Osteoblast (primary cell): ENCODE measurements around the gene ADAMTS20. TPM values are rescaled to one million over a fixed set of nuclear protein-coding genes. Genes with fewer than 3 reads are reported as not detected.
"Not testable (repeated sequence)": the region's sequence is repeated elsewhere in the genome, so short reads cannot be mapped to it uniquely, and the experiment has no call there.

ENCODE experiments used
- DNase-seq: peaks from one replicate; pipeline ENCODE4 v3.0.0; 2011; ENCODE audit warnings: low spot score, mixed read lengths; ENCODE audit not compliant: insufficient read length; ENCODE audit errors: missing footprints
- H2AFZ ChIP-seq: 2 replicates; pipeline ENCODE4 v1.6.0; 2011; ENCODE audit warnings: mild to moderate bottlenecking, low read length
- H3K27ac ChIP-seq: 2 replicates; pipeline ENCODE4 v1.5.1; 2011; ENCODE audit warnings: mild to moderate bottlenecking, low read depth, low read length, moderate library complexity
- H3K27me3 ChIP-seq: 2 replicates; pipeline ENCODE4 v1.6.0; 2012; ENCODE audit warnings: mild to moderate bottlenecking, control low read depth, inconsistent platforms, low read length, moderate library complexity; ENCODE audit not compliant: insufficient read depth
- H3K36me3 ChIP-seq: 2 replicates; pipeline ENCODE4 v1.5.1; 2011; ENCODE audit warnings: mild to moderate bottlenecking, low read length, control low read depth, moderate library complexity; ENCODE audit not compliant: insufficient read depth
- H3K4me1 ChIP-seq: 2 replicates; pipeline ENCODE4 v1.5.1; 2011; ENCODE audit warnings: mild to moderate bottlenecking, low read length, control low read depth, moderate library complexity; ENCODE audit not compliant: insufficient read depth
- H3K4me2 ChIP-seq: 2 replicates; pipeline ENCODE4 v1.6.0; 2011; ENCODE audit warnings: mild to moderate bottlenecking, low read length; ENCODE audit not compliant: insufficient read depth
- H3K4me3 ChIP-seq: fragments of 200-600 bp; sonication (generic); 3 replicates; pipeline ENCODE4 v1.5.1; 2012; ENCODE audit warnings: mild to moderate bottlenecking, low read length, inconsistent platforms; ENCODE audit not compliant: insufficient read depth
- H3K79me2 ChIP-seq: 2 replicates; pipeline ENCODE4 v1.6.0; 2012; ENCODE audit warnings: mild to moderate bottlenecking, low read length, control low read depth, inconsistent platforms; ENCODE audit not compliant: insufficient read depth
- H3K9me3 ChIP-seq: 2 replicates; pipeline ENCODE4 v1.5.1; 2011; ENCODE audit warnings: low read depth, low read length, control low read depth
- H4K20me1 ChIP-seq: 2 replicates; pipeline ENCODE4 v1.6.0; 2012; ENCODE audit warnings: mild to moderate bottlenecking, low read length, control low read depth; ENCODE audit not compliant: insufficient read depth
- total RNA-seq: library from RNA; depleted of rRNA; stranded (reverse); fragments of >200 nt; gene quantifications from 2 replicates; pipeline ENCODE4 v1.2.3, GENCODE V29; 2012
- TF ChIP-seq, protein P1 (sequence below): IDR thresholded peaks from 2 replicates; pipeline ENCODE4 v1.5.1; 2011; ENCODE audit warnings: mild to moderate bottlenecking, low read depth, low read length, moderate library complexity; ENCODE audit errors: extremely low read depth

Gene ADAMTS20
- total RNA-seq, 1 donor: not detected

DNA sequence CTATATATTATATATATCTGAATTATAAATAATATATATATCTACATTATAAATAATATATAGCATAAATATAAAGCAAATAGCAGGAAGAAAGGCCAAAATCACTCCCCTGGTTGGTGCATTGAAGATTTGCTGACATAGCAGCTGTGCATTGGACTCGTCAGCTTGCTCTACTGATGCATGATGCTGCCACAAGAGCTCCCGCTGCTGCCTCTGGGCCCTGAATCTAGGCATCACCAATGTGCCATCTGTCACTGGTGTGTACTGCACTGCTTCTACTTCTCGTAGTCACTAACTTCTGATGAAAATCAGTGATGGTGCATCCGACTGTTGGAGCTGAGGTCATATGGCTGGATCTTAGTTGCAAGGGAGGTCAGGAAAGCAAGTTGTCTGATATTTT is 205.0 kb downstream of the ADAMTS20 start:
- Histone ChIP-seq H3K79me2 (no peaks in the 10 kb centered on the region), H3K9me3 (peaks cover 4% of the 10 kb centered on the region), H2AFZ (no peak overlapping the region), H4K20me1 (no peaks in the 10 kb centered on the region), H3K27me3 (no peaks in the 10 kb centered on the region), H3K27ac (no peak overlapping the region), H3K36me3 (no peaks in the 10 kb centered on the region), H3K4me2 (no peak overlapping the region), H3K4me3 (no peak overlapping the region), H3K4me1 (no peaks in the 10 kb centered on the region)
- no peak for DNase-seq
- TF ChIP-seq, protein P1, sequence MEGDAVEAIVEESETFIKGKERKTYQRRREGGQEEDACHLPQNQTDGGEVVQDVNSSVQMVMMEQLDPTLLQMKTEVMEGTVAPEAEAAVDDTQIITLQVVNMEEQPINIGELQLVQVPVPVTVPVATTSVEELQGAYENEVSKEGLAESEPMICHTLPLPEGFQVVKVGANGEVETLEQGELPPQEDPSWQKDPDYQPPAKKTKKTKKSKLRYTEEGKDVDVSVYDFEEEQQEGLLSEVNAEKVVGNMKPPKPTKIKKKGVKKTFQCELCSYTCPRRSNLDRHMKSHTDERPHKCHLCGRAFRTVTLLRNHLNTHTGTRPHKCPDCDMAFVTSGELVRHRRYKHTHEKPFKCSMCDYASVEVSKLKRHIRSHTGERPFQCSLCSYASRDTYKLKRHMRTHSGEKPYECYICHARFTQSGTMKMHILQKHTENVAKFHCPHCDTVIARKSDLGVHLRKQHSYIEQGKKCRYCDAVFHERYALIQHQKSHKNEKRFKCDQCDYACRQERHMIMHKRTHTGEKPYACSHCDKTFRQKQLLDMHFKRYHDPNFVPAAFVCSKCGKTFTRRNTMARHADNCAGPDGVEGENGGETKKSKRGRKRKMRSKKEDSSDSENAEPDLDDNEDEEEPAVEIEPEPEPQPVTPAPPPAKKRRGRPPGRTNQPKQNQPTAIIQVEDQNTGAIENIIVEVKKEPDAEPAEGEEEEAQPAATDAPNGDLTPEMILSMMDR: no peak

DNA sequence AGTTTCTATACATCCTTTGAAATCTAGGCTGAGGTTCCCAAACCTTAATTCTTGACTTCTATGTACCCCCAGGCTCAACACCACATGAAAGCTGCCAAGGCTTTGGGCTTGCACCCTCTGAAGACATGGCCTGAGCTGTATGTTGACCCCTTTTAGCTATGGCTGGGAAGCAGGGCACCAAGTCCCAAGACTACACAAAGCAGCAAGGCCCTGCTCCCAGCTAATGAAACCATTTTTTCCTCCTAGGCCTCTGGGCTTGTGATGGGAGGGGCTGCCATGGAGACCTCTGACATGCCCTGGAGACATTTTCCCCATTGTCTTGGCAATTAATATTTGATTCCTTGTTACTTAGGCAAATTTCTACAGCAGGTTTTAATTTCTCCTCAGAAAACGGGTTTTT is 207.0 kb downstream of the ADAMTS20 start:
- no peaks in the 10 kb centered on the region for H3K36me3 ChIP-seq
- no peaks in the 10 kb centered on the region for H3K27me3 ChIP-seq
- H2AFZ ChIP-seq: no peak overlapping the region
- no peaks in the 10 kb centered on the region for H4K20me1 ChIP-seq
- no peak for DNase-seq
- no peaks in the 10 kb centered on the region for H3K4me1 ChIP-seq
- H3K4me2 ChIP-seq: no peak overlapping the region
- no peak overlapping the region for H3K27ac ChIP-seq
- H3K9me3 ChIP-seq: peaks cover 4% of the 10 kb centered on the region
- TF ChIP-seq, protein P1: no peak
- H3K79me2 ChIP-seq: no peaks in the 10 kb centered on the region
- no peak overlapping the region for H3K4me3 ChIP-seq

DNA sequence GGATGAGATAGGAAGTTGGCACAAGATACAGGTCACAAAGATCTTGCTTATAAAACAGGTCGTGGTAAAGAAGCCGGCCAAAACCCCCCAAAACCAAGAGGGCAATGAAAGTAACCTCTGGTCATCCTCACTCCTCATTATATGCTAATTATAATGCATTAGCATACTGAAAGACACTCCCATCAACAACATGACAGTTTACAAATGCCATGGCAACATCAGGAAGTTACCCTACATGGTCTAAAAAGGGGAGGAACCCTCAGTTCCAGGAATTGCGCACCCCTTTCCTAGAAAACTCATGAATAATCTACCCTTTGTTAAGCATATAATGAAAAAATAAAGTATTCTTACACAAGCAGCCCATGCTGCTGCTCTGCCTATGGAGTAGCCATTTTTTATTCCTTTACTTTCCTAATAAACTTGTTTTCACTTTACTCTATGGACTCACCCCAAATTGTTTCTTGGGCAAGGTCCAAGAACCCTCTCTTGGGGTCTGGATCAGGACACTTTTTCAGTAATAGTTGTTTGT is 210.2 kb downstream of the ADAMTS20 start:
- not testable (repeated sequence) for H2AFZ ChIP-seq, H3K27me3 ChIP-seq, H4K20me1 ChIP-seq, H3K79me2 ChIP-seq, DNase-seq, H3K9me3 ChIP-seq, H3K36me3 ChIP-seq, H3K27ac ChIP-seq, H3K4me3 ChIP-seq, H3K4me2 ChIP-seq
- H3K4me1 ChIP-seq: peaks cover 20% of the 10 kb centered on the region

DNA sequence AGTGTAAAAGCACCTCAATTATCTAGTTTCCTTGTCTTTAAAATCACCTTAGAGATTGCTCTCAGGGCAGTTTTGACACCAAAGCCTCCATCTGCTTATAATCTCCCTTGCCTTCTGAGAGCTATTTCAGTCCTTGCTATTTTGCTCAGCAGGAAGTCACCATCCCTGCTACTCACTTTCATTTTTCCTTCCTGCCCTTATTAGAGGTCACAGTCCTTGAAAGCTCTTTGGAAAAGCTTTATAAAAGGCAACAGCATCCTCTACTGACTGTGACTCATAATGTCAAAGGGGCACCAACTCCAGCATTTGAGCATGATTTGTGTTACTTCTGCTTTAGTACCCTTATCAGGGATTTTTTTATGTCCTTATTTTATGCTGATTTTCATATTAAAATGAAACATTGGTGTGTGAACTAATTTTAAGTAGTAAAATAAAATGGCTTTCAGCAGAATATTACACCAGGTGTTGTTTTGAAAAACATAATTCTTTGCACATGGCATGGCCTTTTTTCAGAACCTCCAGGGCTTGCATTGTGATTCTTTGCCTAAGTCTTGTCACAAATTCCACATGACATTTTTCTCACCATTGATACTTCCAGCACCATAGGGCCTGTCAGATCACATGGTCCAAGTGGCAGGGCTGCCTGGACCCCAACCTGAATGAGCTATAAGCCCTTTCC is 213.0 kb downstream of the ADAMTS20 start:
- Histone ChIP-seq H3K27me3 (no peaks in the 10 kb centered on the region), H3K79me2 (no peaks in the 10 kb centered on the region), H3K36me3 (no peaks in the 10 kb centered on the region), H3K4me2 (peak overlapping the region; percentile 33), H4K20me1 (no peaks in the 10 kb centered on the region), H3K4me1 (peaks cover 31% of the 10 kb centered on the region), H2AFZ (peak overlapping the region; percentile 48), H3K27ac (peak overlapping the region; percentile 46), H3K4me3 (no peak overlapping the region), H3K9me3 (no peaks in the 10 kb centered on the region)
- TF ChIP-seq, protein P1: peak; percentile 83
- peak; percentile 17 for DNase-seq
